GM12873 (cell line): ENCODE data around the gene PHF20.

Source experiments
- CTCF ChIP-seq: IDR thresholded peaks from 2 replicates; pipeline ENCODE4 v1.5.1; 2012; ENCODE audit warnings: low read depth, mild to moderate bottlenecking, moderate library complexity, low read length, control low read depth; ENCODE audit not compliant: insufficient read depth; ENCODE audit errors: missing control alignments

The PHF20 gene

DNA sequence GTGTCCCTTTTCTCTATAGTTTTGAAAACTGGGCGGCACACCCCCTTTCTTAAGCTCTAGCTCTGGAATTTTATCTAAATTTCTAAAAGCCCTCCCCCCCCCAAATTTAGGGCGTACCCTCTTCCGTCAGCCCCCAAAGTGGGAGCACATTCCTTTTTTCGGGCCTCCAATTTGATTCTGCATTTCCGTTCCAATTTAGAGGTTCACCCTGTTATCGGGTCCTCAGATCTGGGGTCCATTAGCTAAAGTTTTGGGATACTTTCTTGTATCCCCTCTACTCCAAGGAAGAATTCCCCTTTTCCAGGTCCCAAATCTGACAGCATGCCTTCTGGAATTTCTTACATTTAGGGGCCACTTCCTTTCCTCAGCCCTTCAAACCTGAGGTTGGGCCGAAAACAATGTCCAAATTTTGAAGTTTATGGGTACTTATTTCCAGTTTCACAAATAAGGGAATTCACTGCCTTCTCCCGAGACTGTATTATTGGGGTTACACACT, 796 bp downstream of the PHF20 start:
- no peak for TF ChIP-seq CTCF

GRCh38 chr20:35773154-35773751, 1.4 kb downstream of the PHF20 start:
- no peak for TF ChIP-seq CTCF

GRCh38 chr20:35774391-35774790, 2.6 kb downstream of the PHF20 start:
- no peak for TF ChIP-seq CTCF

DNA sequence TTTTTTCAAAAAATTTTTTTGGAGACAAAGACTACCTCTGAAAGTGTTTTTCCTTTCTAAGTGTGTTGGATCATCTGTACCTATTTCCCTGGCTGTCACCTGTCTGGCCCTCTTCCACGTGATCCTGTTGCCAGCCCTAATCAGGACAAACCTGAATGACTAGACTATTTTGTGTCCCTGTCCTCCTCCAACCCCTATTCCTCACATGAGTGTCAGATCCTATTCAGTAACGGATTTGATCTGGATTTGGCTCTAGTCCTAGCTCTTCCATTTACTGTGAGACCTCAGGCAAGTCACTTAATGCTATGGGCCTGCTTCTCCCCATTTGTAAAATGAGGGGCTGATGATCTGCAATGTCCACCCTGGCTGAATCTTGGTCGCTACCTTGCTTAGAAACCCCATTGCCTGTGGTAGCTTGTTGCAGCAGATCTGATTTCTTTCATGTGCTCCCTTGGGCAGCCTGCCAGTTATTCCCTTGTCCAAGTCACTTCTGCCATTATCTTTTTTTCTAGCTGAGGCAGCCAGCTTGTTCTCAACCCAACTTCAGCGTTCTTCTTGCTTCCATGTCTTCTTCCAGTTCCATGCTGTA, 4.8 kb downstream of the PHF20 start:
- TF ChIP-seq CTCF = no peak

DNA sequence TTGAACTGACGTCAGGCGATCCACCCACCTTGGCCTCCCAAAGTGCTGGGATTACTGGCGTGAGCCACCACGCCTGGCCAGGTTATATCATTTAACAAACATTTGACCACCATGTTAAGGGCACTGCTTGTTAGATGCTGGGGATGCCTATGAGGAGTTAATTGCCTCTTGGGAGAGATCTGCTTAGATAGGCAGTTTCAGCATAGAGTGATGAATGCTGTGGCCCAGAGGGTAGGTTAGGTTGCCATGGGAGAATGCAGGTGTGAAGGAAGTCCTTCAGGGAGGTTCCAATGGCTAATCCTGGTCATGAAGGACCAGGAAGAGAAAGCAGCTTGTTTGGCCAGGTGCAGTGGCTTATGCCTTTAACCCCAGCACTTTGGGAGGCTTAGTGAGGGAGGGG, 17.0 kb downstream of the PHF20 start:
- no peak for TF ChIP-seq CTCF

GRCh38 chr20:35791097-35791496, 19.3 kb downstream of the PHF20 start:
- TF ChIP-seq CTCF = no peak

DNA sequence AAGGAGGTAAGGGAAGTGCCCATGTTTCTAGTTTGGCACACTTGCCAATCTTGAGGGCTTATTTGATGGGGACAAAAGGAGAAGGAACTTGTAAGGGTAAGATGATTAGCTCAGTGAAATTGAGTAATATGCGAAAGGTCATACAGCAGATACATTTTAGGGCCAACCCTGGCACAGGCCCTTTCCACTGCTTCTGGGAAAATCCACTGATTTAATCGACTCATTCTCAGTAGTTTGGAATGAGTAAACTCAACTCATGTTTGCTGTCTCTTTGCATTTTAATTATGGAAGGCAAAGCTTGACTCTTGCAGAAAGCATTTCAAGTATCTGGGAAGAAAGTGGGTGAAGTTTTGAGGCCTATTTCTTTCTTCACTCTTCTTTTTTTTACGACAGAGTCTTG, 20.0 kb downstream of the PHF20 start:
- no peak for TF ChIP-seq CTCF

- TF ChIP-seq CTCF = no peak
These were observed 20.9 kb downstream of the PHF20 start for GRCh38 chr20:35792740-35793139.
